Activated CD8-positive, alpha-beta T cell treated with anti-CD3 and anti-CD28 coated beads, Interleukin-2, amount 10 ng/mL, durations not matched to agents 7 days and 5 days (primary cell): ENCODE measurements around the gene CCNT2. TPM values are rescaled to one million over a fixed set of nuclear protein-coding genes. Genes with fewer than 3 reads are reported as not detected.
A peak's percentile ranks its signal among the peaks of the same experiment; 100 is the strongest.
"Not testable (repeated sequence)": the region's sequence is repeated elsewhere in the genome, so short reads cannot be mapped to it uniquely, and the experiment has no call there.

Source experiments
- ATAC-seq: fragments of 150-1000 bp; cut with Tn5 transposase; one replicate; pipeline ENCODE4 v1.10.0; 2021; ENCODE audit warnings: moderate library complexity
- CTCF ChIA-PET: fragments of 350-600 bp; sonication (Branson Sonifier 250); formaldehyde crosslinking; loops from one replicate; lab custom pipeline; 2021; ENCODE audit warnings: antibody characterized with exemption; lab: Charles Lee
- POLR2A ChIA-PET: fragments of 350-600 bp; sonication (Branson Sonifier 250); formaldehyde crosslinking; loops from one replicate; lab custom pipeline; 2021; ENCODE audit warnings: antibody characterized with exemption; lab: Charles Lee
- DNase-seq: peaks from one replicate; pipeline ENCODE4 v3.0.0-alpha.2; 2020
- H3K27ac Mint-ChIP-seq: one replicate; pipeline ENCODE4 v1.8.0; 2021; ENCODE audit warnings: mild to moderate bottlenecking, mixed read lengths
- H3K27me3 Mint-ChIP-seq: one replicate; pipeline ENCODE4 v1.8.0; 2021; ENCODE audit warnings: low read depth, mixed read lengths
- H3K36me3 Mint-ChIP-seq: one replicate; pipeline ENCODE4 v1.8.0; 2021; ENCODE audit warnings: low read depth, mixed read lengths
- H3K4me1 Mint-ChIP-seq: one replicate; pipeline ENCODE4 v1.8.0; 2021; ENCODE audit warnings: low read depth, mixed read lengths
- H3K4me3 Mint-ChIP-seq: one replicate; pipeline ENCODE4 v1.8.0; 2021; ENCODE audit warnings: mild to moderate bottlenecking, mixed read lengths
- H3K9me3 Mint-ChIP-seq: one replicate; pipeline ENCODE4 v1.8.0; 2022; ENCODE audit warnings: mixed read lengths; ENCODE audit not compliant: insufficient read depth
- total RNA-seq, 2 experiments: library from RNA; stranded (reverse); gene quantifications; one replicate each; pipeline ENCODE4 v1.2.3, GENCODE V29; 2021

Gene CCNT2
- total RNA-seq, 2 experiments from 2014 or later = 37.7 to 38.0 TPM

DNA sequence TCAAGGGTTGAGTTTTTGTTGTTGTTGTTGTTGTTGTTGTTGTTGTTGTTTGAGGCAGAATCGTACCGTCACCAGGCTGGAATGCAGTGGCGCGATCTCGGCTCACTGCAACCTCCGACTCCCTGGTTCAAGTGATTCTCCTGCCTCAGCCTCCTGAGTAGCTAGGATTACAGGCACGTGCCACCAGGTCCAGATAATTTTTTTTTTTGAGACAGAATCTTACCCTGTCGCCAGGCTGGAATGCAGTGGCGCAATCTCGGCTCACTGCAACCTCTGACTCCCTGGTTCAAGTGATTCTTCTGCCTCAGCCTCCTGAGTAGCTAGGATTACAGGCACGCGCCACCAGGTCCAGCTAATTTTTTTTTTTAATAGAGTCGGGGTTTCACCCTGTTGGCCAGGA lies 14.9 kb upstream of the CCNT2 start:
- peaks cover 11% of the 10 kb centered on the region for H3K27me3 Mint-ChIP-seq
- ATAC-seq, H3K36me3 Mint-ChIP-seq, H3K4me1 Mint-ChIP-seq, H3K27ac Mint-ChIP-seq, H3K4me3 Mint-ChIP-seq, CTCF ChIA-PET, POLR2A ChIA-PET, H3K9me3 Mint-ChIP-seq, DNase-seq: not testable (repeated sequence)

DNA sequence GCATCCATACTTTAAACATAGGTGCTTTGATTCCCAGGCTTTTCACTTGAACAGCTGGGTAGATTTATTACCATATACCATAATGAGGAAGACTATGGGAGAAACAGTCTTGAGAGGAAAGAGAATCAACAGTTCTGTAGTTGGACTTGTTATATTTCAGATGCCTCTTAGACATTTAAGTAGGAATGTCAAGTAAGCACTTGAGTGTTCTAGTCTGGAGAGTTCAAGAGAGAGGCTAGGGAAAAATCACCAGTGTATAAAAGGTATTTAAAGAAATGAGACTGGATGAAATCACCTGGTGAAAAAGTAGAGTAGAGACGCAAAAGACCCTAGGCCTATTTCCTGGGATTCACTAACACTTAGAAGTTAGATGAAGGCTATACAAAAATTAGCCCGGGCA lies 13.5 kb upstream of the CCNT2 start:
- Mint-ChIP-seq H3K27me3 (peaks cover 6% of the 10 kb centered on the region), H3K4me3 (no peak overlapping the region), H3K4me1 (no peaks in the 10 kb centered on the region), H3K9me3 (peaks cover 5% of the 10 kb centered on the region), H3K36me3 (no peaks in the 10 kb centered on the region), H3K27ac (no peak overlapping the region)
- ChIA-PET POLR2A (no interaction called here), CTCF (no interaction called here)
- ATAC-seq (no peak), DNase-seq (no peak)

DNA sequence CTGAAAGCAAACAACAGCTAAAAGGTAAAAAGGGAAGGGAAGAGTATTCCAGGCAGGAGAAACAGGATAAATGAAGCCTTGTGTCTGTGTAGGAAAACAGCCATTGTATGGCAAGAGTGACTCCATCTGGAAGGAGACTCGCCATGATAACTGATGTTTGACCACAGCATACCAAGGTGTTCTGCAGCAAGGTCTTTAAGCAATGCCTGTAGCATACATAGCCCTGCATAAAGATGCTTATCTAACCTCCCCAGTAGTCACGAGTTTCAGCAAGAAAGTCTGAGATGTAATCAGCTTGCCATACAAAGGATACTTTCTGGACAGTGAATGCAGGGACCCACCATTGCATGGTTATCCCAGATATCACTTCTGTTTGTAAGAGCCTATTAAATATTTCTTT lies 11.9 kb upstream of the CCNT2 start:
- Mint-ChIP-seq H3K4me1 (no peaks in the 10 kb centered on the region), H3K9me3 (peaks cover 5% of the 10 kb centered on the region), H3K27ac (no peak overlapping the region), H3K36me3 (no peaks in the 10 kb centered on the region), H3K27me3 (peaks cover 4% of the 10 kb centered on the region), H3K4me3 (no peak overlapping the region)
- CTCF ChIA-PET = no interaction called here
- POLR2A ChIA-PET = no interaction called here
- ATAC-seq (no peak), DNase-seq (no peak)

DNA sequence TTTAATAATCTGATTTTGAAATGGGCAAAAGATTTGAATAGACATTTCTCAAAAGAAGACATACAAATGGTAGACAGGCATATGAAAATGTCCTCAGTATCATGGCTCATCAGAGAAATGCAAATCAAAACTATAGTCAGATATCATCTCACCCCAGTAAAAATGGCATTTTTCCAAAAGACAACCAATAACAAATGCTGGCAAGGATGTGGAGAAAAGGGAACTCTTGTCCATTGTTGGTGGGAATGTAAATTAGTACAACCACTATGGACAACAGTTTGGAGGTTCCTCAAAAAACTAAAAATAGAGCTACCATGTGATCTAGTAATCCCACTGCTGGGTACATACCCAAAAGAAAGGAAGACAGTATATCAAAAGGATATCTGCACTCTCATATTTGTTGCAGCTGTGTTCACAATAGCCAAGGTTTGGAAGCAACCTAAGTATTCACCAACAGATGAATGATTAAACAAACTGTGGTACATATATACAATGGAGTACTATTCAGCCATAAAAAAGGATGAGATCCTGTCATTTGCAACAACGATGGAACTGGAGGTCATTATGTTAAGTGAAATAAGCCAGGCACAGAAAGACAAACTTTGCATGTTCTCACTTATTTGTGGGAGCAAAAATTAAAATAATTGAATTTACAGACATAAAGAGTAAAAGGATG lies 11.0 kb upstream of the CCNT2 start:
- DNase-seq, CTCF ChIA-PET, H3K27ac Mint-ChIP-seq, H3K9me3 Mint-ChIP-seq, H3K4me3 Mint-ChIP-seq, POLR2A ChIA-PET, H3K27me3 Mint-ChIP-seq, H3K36me3 Mint-ChIP-seq, H3K4me1 Mint-ChIP-seq, ATAC-seq: not testable (repeated sequence)

DNA sequence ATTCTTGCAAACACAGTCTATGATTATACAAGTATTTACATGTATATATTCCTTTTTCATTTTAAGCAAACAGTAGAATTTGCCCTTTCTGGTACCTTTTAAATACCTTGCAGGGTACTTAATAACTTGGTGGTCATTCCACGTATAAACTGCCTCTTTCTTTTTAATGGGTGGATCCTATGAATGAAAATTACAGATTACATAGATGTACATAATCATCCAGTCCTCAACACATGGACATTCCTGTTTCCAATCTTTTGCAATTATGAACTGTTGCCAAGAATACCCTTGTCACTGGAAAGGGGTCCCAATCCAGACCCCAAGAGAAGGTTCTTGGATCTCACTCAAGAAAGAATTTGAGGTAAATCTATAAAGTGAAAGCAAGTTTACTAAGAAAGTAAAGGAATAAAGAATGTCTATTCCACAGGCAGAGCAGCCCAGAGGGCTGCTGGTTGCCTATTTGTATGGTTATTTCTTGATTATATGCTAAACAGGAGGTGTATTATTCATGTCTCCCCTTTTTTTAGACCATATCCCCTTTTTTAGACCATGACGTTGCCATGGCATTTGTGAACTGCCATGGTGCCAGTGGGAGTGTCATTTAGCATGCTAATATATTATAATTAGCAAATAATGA lies 7.7 kb upstream of the CCNT2 start:
- ChIA-PET CTCF (no interaction called here), POLR2A (no interaction called here)
- ATAC-seq (no peak), DNase-seq (no peak)
- H3K4me1 Mint-ChIP-seq = no peaks in the 10 kb centered on the region
- no peak overlapping the region for H3K4me3 Mint-ChIP-seq
- H3K27me3 Mint-ChIP-seq = peaks cover 8% of the 10 kb centered on the region
- no peak overlapping the region for H3K27ac Mint-ChIP-seq
- peaks cover 5% of the 10 kb centered on the region for H3K9me3 Mint-ChIP-seq
- no peaks in the 10 kb centered on the region for H3K36me3 Mint-ChIP-seq

DNA sequence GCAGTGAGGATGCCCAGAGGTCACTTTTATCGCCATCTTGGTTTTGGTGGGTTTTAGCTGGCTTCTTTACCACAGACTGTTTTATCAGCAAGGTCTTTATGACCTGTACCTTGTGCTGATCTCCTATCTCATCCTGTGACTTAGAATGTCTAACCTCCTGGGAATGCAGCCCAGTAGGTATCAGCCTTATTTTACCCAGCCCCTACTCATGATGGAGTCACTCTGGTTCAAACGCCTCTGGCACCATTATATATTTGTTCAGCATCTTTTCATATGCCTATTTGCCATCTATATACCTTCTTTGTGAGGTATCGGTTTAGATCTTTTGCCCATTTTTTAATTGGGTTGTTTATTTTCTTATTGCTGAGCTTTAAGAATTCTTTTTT lies 7.2 kb upstream of the CCNT2 start:
- peaks cover 5% of the 10 kb centered on the region for H3K9me3 Mint-ChIP-seq
- POLR2A ChIA-PET = no interaction called here
- H3K36me3 Mint-ChIP-seq = no peaks in the 10 kb centered on the region
- CTCF ChIA-PET = no interaction called here
- DNase-seq = no peak
- H3K4me3 Mint-ChIP-seq = no peak overlapping the region
- H3K4me1 Mint-ChIP-seq = no peaks in the 10 kb centered on the region
- H3K27me3 Mint-ChIP-seq = peaks cover 8% of the 10 kb centered on the region
- H3K27ac Mint-ChIP-seq = no peak overlapping the region
- no peak for ATAC-seq

DNA sequence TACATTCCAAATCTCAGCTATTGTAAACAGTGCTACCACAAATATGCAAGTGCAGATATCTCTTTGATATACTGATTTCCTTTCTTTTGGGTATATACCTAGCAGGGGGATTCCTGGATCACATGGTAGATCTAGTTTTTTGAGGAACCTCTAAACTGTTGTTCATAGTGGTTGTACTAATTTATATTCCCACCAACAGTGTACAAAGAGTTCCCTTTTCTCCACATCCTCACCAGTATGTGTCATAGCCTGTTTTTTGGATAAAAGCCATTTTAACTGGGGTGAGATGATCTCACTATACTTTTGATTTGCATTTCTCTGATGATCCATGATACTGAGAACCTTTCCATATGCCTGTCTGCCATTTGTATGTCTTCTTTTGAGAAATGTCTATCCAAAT lies 6.3 kb upstream of the CCNT2 start:
- Mint-ChIP-seq H3K4me3 (no peak overlapping the region), H3K36me3 (no peaks in the 10 kb centered on the region), H3K9me3 (peaks cover 5% of the 10 kb centered on the region), H3K4me1 (peaks cover 8% of the 10 kb centered on the region), H3K27me3 (peaks cover 8% of the 10 kb centered on the region), H3K27ac (no peak overlapping the region)
- ChIA-PET CTCF (no interaction called here), POLR2A (no interaction called here)
- DNase-seq (no peak), ATAC-seq (no peak)

DNA sequence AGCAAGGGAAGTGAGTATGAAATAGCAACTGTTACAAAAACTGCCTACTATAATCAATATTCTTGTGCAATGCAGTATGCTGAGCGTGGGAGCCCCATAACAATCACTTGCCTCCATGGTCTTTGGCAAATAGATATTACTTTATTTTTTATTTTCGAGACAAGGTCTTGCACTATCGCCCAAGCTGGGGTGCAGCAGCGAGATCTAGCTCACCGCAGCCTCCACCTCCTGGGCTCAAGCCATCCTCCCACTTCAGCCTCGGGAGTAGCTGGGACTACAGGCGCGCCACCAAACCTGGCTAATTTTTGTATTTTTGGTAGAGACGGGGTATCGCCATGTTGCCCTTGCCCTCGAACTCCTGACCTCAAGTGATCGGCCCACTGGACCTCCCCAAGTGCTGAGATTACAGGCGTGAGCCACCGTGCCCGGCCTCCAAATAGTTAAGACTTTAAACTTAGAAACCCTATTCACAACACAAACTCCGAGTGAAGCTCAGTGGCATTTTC lies 1.2 kb upstream of the CCNT2 start:
- peak; percentile 30 for DNase-seq
- peak overlapping the region; percentile 97 for H3K27ac Mint-ChIP-seq
- no peaks in the 10 kb centered on the region for H3K9me3 Mint-ChIP-seq
- H3K36me3 Mint-ChIP-seq = peaks cover 22% of the 10 kb centered on the region
- ChIA-PET POLR2A (interaction anchor here (0.6 to 1.7 kb wide), 5 partner anchors 9 to 614 kb away, joined by 3 to 9 read pairs (median 3); partner anchors contain the start of genes R3HDM1 and ZRANB3), CTCF (interaction anchor here (1.4 kb wide), 1 partner anchor 19 kb away, joined by 5 read pairs; no protein-coding TSS in a partner anchor)
- peaks cover 25% of the 10 kb centered on the region for H3K4me1 Mint-ChIP-seq
- H3K27me3 Mint-ChIP-seq = peaks cover 6% of the 10 kb centered on the region
- ATAC-seq = no peak
- peak overlapping the region; percentile 98 for H3K4me3 Mint-ChIP-seq

DNA sequence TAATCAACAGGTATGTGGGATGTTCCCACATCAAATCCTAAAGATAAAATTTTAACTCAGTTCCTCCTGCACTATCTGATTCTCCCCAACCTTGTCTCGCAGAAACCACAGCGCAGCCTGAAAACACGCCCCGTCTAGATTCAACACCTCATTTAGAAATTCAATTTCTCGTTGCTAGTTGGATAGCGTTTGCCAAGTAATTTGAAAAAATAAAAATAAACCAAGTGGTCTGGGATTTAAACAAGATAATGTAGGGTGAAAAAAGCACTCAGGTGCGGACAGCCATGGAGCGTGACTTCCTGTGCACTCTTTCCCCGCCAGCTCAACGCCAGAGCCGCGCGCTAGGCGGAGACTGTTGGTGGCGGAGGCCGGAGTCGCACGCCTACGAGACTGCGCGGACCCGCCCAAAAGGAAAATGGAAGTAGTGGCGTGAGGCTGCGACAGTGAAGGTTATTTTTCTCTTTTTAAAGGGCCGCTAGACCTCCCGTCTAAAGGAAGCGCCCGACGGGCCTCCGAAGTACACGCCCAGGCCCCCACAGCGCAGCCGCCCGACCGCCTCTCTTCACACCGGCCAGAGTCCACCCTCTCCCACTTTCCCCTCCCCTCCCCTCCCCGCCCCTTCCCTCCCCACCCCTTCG lies 615 bp upstream of the CCNT2 start:
- CTCF ChIA-PET = no interaction called here

DNA sequence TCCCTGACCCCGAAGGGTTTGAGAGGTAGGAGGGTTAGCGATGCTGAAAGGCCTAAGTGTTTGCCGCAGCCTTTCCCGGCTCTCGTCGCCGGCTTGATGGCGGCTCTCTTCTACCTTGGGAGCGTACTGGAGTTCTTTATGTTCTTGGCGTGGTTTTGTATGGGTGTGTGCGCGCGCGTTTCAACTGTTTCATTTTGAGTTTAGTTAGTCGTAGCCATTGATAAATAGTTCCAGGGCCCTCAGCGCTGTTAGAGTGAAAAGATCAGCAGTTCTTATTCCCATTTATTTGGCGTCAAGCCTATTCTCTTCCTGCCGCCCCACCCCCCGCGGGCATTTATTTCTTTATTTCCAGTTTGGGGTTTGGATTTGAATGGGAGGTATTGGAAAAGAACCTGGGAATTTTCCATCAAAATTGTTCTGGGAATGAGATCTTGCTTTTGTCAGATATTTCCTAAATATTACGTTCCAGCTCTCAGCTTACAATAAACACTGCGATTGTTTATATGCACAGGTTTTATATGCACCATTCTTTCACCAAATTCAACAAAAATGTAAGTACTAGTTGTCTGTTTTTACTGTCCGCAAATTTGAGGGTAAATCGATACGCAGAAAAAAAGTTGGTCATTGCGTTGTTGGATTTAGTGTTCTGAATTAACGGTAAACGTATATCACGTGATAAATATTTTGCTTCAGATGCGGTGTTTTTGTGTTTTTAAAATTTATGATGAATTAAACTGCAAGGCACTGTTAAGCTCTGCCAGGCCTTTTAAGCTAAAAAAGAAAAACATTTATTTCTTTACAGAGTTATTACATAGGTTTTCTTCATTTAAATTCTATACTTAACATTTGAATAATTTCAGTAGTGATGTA lies 954 bp downstream of the CCNT2 start:
- Mint-ChIP-seq H3K27ac (peak overlapping the region; percentile 97), H3K9me3 (no peaks in the 10 kb centered on the region), H3K36me3 (peaks cover 35% of the 10 kb centered on the region), H3K4me1 (peaks cover 36% of the 10 kb centered on the region), H3K4me3 (peak overlapping the region; percentile 98), H3K27me3 (peaks cover 3% of the 10 kb centered on the region)
- DNase-seq = peak; percentile 67
- ATAC-seq = no peak
- ChIA-PET POLR2A (interaction anchor here (1.0 to 1.7 kb wide), 4 partner anchors 12 to 612 kb away, joined by 3 to 9 read pairs (median 4); partner anchors contain the start of genes R3HDM1 and ZRANB3), CTCF (interaction anchor here (1.0 kb wide), 1 partner anchor 674 kb away, joined by 3 read pairs; no protein-coding TSS in a partner anchor)

More for the DNA sequence above, 615 bp upstream of the CCNT2 start:
- ATAC-seq (peak; percentile 79), DNase-seq (peak; percentile 93)
- Mint-ChIP-seq H3K4me3 (peak overlapping the region; percentile 98), H3K27me3 (peaks cover 6% of the 10 kb centered on the region), H3K4me1 (peaks cover 30% of the 10 kb centered on the region), H3K9me3 (no peaks in the 10 kb centered on the region), H3K36me3 (peaks cover 27% of the 10 kb centered on the region), H3K27ac (peak overlapping the region; percentile 97)
- POLR2A ChIA-PET = interaction anchor here (0.6 to 1.7 kb wide), 7 partner anchors 9 to 613 kb away, joined by 3 to 9 read pairs (median 3); partner anchors contain the start of genes R3HDM1 and ZRANB3

DNA sequence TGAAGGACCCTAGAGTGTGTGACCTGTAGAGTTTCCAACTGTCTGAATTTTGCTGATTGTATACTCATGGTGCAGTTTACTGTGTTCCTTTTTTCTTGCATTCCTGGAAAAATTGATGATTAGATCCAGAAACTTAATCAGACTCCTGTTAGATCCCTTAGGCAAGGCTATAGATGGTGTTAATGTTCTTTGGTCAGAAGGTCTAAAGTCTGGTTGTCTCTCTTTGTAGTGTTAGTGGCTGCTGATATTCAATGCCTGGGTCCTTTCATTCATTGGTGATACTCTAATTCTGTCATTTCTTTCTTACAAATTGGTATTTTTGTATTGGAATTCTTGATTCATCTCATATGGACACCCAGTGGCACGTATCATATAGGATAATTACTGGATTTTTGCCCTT lies 6.3 kb downstream of the CCNT2 start:
- ATAC-seq = no peak
- no peak overlapping the region for H3K4me3 Mint-ChIP-seq
- CTCF ChIA-PET = no interaction called here

More for the DNA sequence above, 6.3 kb downstream of the CCNT2 start:
- Mint-ChIP-seq H3K9me3 (no peaks in the 10 kb centered on the region), H3K27ac (no peak overlapping the region), H3K4me1 (peaks cover 51% of the 10 kb centered on the region), H3K27me3 (no peaks in the 10 kb centered on the region), H3K36me3 (peaks cover 39% of the 10 kb centered on the region)
- no peak for DNase-seq
- POLR2A ChIA-PET = no interaction called here
